NCI-H526 (cell line): ENCODE results near the gene CISD1.
A peak's percentile ranks its signal among the peaks of the same experiment; 100 is the strongest.
"Not testable (repeated sequence)": the region's sequence is repeated elsewhere in the genome, so short reads cannot be mapped to it uniquely, and the experiment has no call there.

Source experiments
- DNase-seq, 2 experiments: peaks; one replicate each; lab custom pipeline; 2025; lab: John Stamatoyannopoulos, UW

Gene CISD1

DNA sequence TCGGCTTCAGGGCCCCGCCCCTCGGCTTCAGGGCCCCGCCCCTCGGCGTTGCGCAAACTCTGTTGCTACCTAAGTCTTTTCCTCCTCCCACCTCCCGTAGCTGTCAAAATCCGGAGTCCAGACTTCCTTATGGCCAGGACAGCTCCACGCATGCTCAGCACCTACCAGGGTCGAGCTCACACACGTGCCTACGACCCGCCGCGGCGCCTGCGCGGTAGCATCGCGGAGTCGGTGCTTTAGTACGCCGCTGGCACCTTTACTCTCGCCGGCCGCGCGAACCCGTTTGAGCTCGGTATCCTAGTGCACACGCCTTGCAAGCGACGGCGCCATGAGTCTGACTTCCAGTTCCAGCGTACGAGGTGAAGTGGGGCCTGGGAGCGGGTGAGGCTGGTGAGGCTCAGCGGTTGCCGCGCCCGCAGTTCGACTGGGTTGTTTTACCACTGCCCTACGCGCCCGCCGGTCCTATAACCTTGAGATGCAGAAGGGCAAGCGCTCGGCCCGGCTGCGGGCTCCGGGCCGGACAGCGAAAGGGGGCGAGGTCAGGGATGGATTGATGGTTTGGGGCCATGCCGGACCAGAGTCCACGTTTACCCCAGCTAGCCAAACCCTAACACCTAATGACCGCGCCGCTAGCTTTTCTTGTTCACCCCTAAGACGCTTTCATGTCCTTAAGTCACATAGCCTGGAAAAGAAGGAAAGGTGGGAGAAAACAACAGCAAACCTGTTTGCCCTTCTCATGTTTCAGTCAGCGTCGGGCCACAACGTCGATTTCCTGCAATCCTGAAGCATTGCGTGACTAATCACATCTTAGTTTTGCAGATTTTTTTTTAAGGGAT, at the start of gene CISD1:
Gene CISD1, plus strand, starts transcription at position 217 of the 836 bp plus-strand sequence. Its CDS starts 112 bp downstream, at position 329.
- DNase-seq, result peak; percentile 97 to 98

DNA sequence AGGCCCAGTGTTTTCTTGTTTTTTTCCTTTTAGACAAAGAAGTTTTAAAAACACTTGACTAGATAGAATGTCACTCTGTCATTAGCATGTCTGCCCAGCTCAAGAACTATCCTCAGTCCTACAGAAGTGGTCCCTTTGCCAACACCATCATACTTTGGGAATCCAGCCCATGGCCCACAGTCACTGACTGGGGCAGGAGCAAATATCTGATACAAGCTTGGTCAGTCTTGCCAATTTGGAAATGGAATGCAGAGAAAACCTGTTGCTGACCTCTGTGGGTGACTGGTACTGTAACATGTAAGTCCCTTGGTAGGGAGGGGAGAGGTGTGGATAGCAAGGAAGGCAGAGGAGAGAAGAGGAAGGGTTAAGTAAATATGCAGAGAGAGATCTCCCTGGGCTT, 49.1 kb upstream of the CISD1 start:
- DNase-seq, result no peak

DNA sequence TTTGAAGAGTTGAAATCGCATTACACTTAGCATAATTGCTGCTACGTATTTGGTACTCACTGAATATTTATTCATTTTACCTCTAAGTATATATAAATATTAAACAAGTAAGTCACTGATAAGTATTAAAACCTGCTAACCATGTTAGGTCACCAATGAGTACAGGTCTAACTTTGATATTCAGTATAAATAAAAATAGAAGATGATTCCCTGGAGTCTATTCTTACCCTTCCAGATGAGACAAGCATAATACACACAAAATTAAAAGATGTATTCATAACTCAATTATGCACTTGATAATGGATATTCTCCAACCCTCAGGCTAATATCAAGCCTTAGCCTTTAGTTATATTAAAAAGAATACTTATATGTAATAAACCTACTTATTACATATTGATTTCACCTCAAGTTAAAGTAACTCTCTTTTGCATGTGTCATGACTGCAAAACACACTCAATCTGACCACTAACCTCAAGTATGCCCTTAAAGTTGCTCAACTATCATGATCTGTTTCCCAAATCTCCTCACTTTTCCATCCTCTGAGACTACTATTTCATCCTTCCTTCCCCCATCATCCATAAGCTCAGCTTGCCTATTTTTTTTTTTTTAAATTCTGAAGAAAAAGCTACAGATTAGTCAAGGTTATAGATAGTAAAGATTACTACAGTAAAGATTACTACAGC, 48.1 kb upstream of the CISD1 start:
- no peak for DNase-seq

DNA sequence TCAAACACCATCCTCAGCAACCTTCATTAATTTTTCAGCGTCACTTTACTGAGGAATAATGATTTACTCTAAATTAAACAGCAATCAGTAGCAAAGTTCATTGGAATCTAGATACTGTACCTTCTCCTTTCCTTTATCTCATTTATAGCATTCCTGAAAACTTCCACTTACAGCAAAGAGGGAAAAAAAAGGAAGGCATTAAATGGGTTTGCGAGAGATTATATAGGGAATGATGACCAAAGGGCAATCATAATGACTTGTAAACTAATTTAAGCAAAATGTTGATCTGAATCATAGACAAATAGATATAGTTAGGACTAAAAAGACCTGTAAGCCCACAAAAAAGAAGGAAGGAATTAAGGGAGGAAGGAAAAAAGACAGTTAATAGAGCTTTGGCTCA, 43.3 kb upstream of the CISD1 start:
- DNase-seq, result no peak

DNA sequence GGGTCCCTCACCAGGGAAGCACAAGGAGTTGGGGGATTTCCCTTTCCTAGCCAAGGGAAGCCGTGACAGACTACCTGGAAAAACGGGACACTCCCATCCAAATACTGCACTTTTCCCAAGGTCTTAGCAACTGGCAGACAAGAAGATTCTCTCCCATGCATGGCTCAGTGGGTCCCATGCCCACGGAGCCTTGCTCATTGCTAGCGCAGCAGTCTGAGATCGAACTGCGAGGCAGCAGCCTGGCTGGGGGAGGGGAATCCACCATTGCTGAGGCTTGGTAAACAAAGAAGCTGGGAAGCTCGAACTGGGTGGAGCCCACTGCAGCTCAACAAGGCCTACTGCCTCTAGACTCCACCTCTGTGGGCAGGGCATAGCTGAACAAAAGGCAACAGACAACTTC, 39.1 kb upstream of the CISD1 start:
- not testable (repeated sequence) for DNase-seq

DNA sequence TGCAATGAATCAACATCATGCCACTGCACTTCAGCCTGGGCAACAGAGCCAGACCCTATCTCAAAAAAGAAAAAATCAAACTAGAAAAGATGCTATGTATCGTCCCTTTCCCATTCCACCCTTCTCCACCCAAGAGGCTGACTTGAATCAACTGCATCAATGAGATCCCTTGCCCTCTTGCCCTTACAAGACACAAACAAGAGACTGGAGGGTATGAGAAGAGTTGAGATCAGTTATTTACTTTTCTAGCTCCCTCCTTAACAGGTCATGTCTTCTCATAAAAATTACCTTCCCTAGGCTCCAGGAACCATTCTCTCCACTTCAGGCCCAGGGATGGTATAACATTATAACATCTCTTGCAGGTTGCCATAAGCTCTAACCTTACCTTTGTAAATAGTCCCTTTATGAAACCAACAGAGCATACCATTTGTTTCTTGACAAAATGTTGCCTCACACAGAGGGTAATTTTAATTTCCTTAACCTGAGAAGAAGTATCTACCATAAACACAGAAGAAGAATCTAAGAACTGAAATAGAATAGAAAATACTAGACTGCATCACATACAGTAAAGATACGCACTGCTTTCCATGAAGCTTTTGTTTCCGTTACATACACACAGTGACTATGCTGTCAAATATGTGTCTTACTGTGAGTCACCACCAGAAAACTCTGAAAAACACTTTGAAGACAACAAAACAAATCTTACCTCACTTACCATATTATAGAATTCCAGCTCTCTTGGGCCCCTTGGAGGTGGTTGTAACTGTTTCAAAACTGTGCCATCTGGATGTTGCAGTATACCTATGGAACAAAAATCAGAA, 31.7 kb upstream of the CISD1 start:
- DNase-seq, result no peak

DNA sequence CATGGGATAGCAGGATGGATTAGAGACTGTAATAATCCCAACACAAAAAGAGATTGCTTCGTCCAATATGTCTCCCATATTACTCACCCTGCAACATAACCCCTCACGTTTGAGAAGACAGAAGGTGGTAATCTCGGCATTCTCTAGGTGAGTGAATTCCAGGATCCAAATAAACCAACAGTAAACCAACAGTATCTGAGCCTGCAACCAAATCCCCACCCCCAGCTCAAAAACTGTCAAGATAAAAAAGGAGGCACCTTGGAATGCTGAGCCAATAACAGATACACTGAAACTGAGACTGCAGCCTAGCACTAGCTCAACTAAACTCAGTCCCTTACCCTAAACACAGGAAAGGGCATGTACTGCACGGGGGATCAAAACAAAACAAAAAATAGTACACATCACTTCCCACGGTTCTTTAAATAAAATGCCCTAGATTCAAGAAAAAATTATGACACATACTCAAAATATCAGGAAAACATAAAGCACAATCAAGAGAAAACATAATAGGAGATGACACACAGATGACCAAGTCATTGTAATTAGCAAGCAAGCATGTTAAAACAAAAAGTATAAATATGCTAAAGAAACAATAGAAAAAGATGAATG, 29.3 kb upstream of the CISD1 start:
- DNase-seq, result no peak

DNA sequence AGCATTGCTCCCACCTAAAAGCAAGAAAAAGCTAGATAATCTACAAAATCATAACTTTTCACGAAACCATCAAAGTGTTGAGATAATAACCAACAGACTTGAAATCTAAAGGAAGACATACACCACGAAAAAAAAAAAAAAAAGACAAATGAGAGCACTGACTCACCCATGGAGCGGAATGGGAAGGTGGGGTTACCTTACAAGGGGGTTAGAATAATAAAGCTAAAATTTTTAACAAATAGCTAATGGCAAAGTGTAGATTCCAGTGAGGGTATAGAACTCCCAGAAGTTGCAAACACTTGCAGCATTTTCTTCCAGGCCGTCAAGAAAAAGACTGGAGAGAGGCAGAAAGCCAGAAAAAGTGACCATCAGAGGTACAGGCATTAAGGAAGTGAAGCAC, 28.4 kb upstream of the CISD1 start:
- DNase-seq, result no peak

DNA sequence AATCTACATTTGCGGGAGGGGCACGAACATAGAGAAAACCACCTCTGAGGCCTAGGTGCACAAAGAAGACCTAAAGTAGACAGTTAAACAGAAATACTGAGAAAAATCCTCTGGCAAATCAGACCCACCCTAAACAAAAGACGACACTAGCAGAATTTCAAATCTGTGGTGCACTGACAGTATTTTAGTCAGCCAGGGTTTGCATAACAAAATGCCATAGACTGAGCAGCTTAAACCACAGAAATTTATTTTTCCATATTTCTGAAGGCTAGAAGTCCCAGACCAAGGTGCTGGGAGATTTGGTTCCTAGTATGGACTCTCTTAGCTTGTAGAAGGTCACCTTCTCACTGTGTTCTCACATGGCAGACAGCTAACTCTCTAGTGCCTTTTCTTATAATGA, 27.6 kb upstream of the CISD1 start:
- DNase-seq, result no peak

DNA sequence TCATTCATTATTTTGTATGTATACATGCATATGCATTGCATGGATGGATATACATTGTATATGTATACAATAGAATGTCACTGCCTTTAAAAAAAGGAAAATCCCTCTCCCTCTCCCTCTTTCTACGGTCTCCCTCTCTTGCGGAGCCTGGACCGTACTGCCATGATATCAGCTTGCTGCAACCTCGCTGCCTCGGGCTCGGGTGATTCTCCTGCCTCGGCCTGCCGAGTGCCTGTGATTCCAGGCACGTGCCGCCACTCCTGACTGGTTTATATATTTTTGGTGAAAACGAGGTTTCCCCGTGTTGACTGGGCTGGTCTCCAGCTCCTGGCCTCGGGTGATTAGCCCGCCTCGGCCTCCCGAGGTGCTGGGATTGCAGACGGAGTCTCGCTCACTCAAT, 25.7 kb upstream of the CISD1 start:
- no peak for DNase-seq

DNA sequence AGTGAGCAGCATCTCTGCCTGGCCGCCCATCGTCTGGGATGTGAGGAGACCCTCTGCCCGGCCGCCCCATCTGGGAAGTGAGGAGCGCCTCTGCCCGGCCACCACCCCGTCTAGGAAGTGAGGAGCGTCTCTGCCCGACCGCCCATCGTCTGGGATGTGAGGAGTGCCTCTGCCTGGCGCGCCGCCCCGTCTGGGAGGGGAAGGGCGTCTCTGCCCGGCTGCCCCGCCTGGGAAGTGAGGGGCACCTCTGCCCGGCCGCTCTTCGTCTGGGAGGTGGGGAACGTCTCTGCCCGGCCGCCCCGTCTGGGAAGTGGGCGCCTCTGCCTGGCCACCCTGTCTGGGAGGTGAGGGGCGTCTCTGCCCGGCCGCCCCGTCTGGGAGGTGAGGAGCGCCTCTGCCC, 25.2 kb upstream of the CISD1 start:
- not testable (repeated sequence) for DNase-seq

DNA sequence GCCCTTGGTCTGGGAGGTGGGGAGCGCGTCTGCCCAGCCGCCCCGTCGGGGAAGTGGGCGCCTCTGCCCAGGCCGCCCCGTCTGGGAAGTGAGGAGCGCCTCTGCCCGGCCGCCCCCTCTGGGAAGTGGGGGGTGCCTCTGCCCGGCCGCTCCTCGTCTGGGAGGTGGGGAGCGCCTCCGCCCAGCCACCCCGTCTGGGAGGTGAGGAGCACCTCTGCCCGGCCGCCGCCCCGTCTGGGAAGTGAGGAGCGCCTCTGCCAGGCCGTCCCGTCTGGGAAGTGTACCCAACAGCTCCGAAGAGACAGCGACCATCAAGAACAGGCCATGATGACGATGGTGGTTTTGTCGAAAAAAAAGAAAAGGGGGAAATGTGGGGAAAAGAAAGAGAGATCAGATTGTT, 24.7 kb upstream of the CISD1 start:
- DNase-seq, result not testable (repeated sequence)

DNA sequence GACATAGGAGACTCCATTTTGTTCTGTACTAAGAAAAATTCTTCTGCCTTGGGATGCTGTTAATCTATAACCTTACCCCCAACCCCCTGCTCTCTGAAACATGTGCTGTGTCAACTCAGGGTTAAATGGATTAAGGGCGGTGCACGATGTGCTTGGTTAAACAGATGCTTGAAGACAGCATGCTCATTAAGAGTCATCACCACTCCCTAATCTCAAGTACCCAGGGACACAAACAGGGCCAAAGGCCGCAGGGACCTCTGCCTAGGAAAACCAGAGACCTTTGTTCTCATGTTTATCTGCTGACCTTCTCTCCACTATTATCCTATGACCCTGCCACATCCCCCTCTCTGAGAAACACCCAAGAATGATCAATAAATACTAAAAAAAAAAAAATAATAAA, 24.3 kb upstream of the CISD1 start:
- not testable (repeated sequence) for DNase-seq

DNA sequence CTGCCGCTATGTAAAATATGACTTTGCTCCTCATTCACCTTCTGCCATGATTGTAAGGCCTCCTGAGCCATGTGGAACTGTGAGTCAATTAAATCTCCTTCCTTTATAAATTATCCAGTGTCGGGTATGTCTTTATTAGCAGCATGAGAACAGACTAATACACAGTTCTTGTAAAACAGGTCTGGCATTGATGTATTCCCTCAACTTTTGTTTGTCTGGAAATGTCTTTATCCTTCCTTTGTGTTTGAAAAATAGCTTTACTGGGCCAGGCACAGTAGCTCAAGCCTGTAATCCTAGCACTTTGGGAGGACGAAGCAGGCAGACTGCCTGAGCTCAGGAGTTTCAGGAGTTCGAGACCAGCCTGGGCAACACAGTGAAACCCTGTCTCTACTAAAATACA, 15.8 kb upstream of the CISD1 start:
- DNase-seq, result no peak

DNA sequence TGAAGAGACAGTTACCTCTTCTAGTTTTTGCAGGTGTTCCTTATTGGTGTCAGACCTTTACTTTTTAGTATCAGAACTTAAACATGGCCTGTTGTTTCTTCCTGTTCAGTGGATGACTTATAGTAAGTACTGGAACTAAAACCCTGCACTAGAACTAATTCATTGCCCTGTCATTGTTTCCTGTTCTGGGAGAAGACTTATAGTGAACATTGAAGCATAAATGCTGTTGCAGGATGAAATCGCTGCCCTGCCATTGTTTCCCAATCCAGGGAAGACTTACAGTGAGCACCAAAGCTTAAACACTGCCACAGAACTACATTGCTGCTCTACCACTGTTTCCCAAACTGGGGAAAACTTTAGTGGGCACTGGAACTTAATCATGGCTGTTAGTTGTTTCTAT, 14.3 kb upstream of the CISD1 start:
- DNase-seq, result no peak

DNA sequence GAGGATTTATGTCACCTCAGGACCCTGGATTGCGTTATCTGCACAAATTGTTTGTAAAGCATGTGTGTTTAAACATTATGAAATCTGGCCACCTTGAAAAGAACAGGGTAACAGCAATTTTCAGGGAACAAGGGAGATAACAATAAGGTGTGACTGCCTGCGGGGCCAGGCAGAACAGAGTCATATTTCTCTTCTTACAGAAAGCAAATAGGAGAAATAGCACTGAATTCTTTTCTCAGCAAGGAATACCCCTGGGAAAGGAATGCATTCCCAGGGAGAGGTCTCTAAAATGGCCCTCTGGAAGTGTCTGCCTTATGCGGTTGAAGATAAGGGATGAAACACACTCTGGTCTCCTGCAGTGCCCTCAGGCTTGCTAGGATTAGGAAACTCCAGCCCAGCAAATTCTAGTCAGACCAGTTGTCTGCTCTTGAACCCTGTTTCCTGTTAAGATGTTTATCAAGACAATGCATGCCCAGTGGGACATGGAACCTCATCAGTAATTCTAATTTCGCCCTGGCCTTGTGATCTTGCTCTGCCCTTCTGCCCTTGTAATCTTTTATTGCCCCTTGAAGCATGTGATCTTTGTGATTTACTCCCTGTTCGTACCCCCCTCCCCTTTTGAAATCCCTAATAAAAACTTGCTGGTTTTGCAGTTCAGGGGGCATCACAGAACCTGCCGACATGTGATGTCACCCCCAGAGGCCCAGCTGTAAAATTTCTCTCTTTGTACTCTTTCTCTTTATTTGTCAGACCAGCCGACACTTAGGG, 12.8 kb upstream of the CISD1 start:
- not testable (repeated sequence) for DNase-seq

DNA sequence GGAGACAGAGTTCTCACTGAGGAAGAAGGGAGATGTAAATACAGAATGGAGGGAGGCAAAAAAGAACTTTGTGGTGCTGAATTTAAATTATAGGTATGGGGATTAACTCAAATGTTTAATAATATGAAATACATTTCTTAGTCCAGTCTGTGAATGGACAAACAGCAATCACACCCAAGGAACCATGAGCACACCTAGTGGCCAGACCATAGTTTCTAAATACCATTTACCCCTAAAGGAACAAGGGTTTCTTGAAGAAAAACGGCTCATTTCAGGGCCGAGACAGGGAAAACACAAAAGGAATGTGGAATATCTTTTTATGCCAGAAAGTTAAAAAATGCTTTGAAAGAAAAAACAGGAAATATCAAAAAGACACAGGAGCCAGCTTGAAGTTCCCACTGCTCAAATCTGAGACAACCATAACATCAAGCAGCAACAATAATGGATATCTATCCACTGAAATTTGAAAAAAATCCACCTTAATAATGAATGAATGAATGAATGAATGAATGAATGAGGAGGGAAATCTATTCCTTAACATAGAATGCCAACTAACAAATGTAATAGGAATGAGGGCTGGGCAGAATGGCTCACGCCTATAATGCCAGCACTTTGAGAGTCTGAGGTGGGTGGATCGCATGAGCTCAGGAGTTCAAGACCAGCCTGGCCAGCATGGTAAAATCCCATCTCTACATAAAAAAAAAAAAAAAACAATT, 9.8 kb upstream of the CISD1 start:
- DNase-seq, result no peak

DNA sequence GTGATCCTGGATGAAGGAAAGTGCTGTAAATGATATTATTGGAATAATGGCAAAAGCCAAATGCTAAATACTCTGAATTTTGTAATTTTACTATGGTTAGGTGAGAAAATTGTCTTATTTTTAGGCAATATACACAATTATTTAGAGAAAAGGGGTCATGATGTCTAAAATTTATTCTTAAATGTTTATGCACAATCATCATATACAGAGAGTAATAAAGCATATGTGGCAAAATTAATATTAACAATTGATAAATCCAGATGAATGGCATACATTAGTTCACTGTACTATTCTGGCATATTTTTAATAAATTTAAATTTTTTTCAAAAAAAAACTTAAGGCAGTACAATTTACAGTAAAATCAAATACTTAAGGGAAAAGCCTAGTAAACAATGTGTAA, 8.6 kb upstream of the CISD1 start:
- DNase-seq, result no peak

DNA sequence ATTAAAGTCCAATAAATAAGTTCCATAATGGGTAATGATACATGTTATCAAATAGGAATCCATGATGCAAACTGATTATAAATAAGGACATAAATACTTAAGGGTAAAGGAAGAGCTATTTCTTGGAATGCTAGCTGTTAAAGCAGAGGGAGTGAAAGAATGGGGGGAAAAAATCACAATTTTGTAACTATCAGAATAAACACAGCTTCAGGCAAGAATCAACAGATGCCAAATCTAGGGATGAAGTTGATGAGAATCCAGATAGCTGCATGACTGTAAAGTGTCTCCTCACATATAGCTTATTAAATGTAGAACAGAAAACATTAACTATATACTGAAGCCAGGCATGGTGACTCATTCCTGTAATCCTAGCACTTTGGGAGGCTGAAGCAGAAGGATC, 6.2 kb upstream of the CISD1 start:
- no peak for DNase-seq

DNA sequence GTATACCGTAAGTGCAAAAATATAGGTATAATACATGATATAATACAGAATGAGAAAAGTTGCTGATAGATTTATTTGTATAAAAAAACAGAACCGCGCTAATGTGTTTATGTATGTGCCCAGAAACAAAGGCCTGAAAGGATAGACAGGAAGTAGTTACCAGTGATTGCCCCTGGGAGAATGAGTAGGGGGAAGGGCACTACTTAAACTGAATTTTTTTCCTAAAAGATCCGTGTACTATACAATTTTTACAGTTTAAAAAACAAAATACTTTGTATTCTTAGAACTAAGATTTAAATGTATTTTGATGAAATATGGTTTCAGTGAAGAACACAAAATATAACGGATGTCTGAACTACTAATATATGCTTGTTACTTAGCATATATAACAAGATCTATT, 4.2 kb upstream of the CISD1 start:
- peak in 1 of 2 experiments; percentile 20 for DNase-seq

DNA sequence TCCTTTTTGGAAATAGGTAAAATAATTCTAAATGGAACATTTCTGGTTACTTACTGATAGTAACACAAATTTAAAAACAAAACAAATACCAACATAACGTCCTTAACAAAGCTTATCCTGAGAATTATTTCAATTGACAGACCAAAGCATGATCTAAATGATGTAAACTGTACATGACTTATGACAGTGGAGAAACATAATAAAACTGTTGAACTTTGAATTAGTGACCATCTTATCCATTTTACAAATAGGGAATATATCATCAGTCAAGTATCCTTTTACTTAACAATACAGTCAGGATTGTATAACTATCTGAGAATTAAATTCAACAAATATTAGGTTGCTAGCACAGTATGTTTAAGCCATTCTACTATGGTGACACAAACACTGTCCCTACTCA, 3.7 kb upstream of the CISD1 start:
- no peak for DNase-seq
